Stimulated activated CD8-positive, alpha-beta memory T cell treated with anti-CD3 and anti-CD28 coated beads, Interleukin-7, amount 100 ng/mL, for 24 hours (primary cell): ENCODE results near the gene GRID1.

Experiments
- DNase-seq: peaks from one replicate; pipeline ENCODE4 v3.0.0-alpha.2; 2020; ENCODE audit warnings: low read depth

Gene GRID1

DNA sequence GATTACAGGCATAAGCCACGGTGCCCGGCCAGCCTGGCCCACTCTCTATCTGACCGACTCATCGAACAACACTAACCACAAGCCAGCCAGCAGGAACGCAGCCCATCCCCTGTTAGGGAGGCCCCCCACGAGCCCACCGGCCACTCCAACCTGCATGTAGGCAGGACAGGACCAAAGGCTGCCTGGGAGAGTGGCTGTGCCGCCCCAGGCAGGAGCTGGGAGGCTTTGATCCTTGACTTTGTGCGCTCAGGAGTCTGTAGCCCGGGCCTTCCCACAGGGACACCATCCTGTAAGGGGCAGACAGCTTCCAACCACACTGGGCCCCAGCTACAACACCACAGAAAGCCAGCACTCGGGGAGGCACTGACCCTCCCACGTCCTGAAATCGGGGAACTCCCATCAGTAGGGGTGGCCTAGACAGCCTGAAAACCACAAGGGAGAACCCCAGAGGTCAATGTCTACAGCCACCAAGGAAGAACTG is 29.4 kb downstream of the GRID1 start:
- no peak for DNase-seq

DNA sequence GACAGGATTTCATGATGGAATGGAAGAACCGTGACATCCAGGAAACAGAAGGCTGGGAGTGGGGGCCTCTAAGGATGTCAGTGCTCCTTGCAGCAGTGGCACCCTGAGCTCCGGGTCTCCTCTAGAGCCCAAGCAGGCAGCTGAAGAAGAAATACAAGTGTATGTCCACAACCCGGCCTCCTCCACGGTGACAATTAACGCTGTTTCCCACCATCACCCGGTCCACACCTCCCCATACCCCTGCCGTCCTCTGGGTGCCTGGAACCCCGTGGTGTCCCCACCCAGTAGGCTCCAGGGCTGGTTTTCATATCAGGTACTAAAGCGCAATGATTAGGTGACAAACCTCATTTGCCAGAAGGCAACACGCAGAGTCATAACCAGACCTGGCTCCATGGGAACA is 30.3 kb downstream of the GRID1 start:
- DNase-seq, result no peak

DNA sequence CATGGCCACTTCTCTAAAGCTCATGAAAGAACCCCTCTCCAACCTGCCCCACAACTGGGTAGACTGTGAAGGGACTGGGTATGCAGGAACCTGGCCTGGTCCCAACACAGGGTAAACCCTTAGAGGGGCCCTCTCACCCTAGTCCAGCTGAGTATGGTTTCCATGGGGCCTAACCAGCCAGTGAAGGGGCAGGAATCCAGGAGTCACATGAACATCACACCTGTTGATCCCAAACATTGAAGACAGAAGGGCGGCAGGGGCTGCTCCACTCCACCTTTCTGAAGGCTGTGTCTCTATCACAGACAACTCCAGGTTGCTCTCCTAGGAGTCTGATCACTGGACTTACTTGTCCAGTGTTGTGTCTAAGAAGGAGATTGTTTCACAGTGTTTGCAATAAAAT is 30.8 kb downstream of the GRID1 start:
- no peak for DNase-seq

DNA sequence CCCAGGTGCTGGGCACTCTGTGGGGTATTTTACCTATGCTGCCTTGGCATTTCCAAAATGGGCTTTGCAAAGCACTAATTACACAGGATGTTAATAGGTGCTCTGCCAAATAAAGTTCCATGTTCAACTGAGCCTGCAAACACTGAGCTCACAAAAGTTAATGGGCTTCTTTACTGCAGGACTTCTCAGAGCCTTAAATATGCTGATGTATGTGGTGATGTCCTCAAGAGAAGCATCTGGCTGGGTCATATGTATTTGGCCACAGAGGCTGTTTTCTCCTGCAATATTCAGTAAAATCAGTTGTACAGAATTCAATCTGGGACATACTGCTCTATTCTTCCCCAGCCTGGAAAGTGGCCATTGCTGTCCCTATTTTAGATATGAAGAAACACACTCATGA is 31.3 kb downstream of the GRID1 start:
- DNase-seq, result no peak

DNA sequence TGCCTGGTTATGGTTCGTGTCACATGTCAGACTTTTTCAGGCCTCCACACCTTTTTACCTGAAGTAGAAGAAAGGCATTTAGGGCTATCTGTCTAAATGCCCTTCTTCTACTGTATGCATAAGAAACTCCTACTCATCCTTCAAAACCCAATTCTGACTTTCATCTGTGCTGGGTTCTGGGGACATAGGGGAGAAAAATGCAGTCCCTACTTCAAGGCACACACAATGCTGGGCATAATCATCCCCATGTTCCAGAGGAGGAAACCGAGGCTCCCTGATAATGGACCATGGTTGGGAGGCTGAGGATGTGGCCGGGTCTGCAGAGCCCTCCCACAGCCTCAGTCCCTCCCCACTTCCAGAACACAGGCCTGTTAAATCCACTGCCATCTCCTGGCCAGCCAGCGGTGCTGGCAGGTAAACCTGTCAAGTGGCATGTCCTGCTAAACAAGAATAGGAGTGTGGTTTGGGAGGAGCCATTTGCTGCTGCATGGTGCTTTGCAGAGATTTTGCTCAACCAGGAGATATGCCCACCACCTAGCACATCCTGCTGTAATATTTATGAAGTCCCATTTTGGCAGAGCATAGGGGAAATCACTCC is 32.0 kb downstream of the GRID1 start:
- no peak for DNase-seq

DNA sequence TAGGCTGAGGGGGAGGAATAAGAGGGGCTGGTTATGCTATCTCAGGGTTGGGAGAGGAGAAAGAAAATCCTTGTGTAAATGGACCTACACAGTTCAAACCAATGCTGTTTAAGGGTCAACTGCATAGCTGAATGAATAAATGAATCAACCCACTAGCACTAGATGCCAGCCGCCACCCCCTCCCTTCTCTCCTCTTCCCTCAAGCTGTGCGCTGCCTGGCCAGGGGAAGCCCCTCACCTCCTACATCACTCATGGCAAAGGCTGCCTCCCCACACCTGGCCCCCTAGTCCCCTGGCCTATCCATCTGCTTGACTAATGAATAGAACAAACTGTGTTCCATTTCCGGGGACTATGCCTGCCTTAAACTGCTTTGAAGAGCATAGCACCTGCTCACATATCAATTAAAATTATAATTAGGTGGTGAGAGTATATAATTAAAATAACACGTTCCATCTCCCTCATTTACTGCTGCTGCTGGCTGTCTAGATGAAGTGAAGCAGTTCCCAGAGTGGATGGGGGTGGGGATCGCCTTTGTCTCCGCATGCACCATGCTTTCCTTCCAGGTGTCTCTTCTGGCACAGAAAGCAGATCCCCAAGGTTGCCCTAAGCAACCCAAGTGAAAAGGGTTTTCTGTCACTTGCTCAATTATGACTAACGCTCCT is 32.6 kb downstream of the GRID1 start:
- DNase-seq, result no peak

DNA sequence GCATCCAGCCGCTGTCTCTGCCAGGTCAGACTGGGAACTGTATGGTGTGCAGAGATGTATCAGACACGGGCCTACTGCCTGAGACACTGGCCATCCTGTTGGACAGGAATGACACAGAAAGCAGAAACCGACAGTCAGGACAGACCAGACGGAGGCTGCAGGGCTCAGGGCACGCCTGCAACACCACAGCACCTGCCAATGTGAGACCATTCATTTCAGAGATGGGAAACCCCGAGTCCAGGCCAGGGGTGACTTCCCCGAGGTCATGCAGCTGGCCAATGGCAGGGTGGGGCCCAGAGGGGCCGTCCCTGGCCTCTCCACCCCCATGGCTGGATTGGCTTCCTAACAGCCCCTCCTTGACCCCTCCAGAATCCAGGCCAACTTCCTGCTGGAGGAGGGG is 34.7 kb downstream of the GRID1 start:
- DNase-seq, result no peak

DNA sequence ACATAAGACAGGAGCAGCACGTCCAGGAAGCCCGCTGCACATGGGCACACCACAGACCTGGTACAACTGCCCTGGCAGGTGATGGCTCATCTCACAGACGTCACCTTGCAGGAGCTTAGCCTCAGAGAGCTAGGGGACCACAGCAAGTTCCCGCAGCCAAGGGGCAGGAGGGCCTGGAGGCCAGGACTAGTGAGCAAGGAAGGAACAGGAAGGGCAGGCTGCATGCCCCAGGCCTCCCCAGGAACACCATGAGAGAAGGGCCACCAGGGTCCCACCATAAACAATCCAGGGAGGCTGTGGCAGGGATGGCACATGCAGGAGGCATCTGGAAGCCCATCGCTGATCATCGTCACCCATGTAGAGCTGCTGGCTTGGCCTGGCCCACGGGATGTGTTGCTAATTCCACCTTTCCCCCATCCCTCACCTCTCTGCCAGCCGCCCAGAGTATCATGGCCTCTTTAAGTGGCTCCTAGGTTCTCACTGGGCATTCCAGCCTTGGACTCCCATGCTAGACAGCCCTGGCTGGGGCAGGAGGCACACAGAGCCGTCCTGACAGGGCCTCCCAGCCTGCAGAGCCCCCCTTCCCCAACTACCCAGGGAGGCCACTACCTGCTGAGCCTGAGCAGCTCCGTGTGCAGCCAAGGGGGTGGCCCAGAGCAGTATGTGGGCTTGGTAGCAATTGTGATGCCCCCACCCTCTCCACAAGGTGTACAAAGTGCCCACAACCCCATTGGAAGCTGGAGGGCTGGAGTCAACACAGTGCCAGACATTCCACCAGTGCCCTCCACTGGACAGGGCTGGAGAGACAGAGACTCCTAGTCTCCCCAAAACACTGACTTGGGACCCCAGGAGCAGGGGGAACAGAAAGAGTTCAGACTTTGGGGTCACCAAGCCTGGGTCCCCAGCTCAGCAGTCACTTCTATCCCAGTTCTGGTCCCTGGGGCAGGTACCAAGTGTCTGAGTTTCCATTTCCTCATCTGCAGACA is 35.5 kb downstream of the GRID1 start:
- DNase-seq, result no peak

DNA sequence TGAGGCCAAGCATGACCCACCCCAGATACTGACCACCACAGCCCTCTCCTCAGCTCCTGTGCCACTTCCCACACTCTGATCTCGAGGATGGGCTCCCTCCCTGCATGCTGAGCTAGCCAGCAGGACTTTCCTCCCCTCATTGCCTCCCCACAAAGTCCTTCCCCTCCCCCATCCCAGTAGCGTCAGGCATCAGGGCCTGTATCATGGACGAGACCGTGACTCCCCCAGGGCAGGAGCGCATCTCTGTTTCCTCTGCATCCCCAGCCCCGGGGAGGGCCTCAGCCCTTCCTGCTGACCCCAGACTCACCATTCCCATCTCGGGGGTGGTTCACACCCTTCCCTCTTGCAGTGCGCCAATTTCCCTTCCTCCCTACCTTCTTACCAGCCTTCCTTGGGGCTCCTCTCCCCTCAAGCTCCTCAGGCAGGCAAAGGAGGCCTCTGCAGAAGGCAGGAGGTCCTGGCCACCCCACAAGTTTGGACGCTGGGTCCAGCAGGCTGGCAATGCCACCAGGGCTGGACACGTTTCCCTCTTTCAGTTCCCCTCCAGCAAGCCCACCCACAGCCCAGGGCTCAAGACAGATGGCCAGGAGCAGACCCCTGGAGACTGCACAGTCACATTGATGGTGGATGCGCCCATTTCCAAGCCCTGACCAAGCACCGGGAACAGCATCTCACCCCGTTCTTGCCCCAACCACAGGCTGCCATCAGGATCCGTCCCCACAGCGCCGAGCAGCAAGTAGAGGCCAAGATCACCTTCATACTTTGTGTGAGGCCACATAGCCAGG is 36.5 kb downstream of the GRID1 start:
- no peak for DNase-seq

DNA sequence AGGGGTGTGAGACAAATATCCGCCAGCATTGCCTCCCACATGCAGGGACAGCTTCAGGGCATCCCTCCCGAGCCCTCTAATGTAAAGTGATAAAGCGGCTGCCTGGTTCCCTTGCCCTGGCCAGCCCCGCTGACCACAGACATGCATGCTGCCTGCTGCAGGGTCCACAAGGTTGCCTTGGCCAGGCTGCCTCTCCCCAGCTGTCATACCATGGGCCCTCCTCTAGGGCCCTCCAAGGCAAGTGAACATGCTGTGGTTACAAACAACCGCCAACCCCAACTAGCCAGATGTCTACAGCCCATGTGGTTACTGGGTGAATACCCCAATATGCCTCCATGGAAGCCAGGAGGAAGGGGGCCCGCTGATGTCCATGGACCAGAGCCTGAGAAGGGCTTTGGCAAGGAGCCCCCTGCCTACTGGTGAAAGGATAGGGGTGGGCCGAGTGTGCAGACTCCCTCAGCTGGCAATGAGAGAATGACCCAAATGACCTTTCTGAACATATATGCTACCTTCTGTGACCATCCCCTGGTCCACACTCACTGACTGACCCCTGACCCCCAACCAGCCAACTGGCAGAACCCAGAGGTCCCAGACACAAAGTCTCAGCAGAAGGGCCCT is 37.4 kb downstream of the GRID1 start:
- DNase-seq, result no peak

DNA sequence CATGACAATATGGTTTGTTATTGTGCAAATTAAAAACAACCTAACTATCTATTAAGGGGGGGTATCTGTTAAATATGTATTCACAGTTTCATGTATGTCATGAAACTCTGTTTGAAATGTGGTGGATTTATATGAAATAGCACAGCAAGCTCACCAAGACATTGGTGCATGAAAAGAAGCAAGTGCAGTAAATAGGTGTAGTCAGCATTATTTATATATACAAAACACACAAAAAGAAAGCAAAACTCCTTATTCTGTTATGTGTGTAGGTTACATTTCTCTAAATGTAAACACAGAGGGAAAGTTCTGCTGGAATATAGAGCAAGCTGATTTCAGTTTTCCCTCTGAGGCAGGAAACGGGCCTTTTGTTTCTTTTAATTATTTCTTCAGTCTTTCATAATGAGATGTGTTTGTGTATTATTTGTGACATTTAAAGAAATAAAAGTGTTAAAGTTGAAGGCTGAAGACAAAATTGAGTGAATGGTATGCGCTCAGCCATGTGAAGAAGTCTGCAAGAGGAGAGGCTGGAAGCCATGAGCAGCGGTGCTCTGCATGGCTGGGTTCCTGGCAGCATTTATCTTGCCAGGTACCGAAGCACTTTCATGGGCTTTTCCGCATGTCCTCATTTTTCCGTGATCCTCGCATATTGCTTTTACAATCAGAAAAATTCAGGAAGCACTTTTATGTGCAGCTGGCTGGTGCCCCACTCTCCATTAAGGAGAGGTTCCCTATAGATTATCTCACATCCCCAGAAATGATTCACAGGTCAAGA is 38.5 kb downstream of the GRID1 start:
- no peak for DNase-seq

DNA sequence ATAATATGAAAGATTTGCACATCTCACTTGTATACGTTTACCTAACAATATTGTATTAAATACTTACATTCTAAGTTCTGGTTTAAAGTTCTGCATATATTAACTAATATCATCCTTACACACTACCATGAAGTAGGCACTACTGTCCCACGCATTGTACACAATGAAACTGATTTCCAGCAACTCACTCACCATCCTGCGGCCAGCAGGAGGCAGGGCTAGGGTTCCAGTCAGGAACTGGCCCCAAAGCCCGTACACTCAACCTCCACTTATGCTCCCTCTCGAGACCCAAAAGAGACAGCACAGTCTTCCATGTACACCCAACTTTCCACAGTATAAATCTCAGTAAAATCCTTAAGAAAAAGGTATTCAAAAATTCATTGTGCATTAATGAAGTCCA is 41.4 kb downstream of the GRID1 start:
- no peak for DNase-seq

DNA sequence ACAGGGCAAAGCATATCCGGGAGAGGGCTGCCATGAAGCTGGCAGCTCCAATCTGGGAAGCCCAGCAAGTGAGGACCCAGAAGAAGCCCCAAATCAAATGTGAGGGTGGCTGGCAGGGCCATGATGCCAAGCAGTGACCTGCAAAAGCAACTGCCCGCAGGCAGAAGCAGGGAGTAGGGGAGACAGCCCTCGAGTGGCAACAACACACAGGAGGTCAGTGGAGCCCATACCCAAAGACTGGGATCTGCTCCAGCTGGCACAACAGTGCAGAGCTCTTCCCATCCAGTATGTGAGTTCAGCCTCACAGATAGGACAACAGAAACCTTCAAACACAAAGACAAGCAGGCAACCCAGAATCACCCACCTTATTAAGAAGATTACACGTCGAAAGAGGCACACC is 45.0 kb downstream of the GRID1 start:
- DNase-seq, result no peak

DNA sequence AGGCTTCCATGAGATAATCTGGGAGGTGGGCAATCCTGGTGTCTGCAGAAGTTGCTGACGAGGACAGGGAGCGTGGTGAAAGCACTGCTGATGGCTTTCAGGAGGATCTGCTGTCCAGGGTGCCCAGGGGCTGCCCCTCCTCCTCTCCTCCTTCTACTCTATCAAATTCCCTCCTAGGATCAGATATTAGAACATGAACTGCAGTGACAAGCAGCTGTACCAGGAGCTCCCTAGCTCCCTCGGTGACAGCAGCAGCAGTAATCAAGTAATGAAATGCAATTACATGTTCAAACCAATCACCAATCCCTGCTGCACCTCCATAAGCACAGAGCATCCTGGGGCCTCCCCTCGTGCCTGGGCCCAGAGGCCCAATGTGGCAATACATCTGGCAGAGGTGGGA is 46.9 kb downstream of the GRID1 start:
- no peak for DNase-seq

DNA sequence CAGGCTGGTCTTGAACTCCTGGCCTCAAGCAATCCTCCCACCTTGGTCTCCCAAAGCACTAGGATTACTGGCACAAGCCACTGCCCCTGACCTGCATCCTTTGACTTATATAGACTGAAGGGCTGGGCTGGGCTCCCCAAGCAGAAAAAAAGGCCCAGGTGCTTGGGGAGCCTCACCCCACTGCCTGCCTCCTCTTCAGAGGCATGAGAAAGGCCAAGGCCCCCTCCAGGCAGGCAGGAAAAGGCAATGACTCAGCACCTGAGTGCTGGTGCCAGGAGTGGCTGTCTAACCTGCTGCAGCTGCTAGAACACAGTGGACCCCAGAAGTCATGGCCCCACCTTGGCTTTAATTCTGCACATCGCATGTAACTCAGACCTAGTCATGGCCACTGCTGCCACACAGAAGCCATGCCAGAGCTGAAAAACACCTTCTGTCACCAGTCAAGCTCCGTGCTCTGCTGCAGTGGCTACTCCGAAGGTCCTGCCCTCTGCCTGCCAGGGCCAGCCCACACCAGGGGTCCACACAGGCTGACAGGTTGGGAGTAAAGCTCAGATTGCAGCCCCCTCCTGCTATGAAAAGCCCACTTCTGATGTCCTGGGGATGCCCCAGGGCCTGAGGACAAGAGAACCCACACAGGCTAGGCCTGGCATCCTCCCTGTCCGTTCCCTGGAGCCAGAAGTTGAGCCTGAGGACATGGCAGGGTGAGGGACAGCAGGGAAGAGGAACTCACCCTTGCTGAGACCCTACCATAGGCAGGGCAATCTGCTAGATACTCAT is 48.5 kb downstream of the GRID1 start:
- DNase-seq, result no peak

DNA sequence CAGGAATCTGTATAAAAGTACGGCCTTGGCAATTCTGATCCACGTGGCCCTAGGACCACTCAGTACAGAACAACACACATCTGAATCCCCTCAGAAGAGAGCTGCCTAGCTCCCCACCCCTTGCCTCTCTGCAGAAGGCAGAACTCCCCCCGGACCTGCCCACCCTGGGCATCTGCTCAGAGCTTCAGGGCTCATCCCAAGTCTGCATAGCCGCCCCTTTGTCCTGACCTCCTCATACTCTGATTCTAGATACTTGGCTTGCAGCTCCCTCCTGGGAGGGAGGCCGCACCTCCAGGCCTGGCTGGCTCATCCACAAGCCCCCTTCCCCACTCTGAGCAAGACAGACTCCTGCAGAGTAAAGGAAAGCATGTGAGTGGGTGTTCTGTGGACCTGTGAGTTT is 49.6 kb downstream of the GRID1 start:
- no peak for DNase-seq

DNA sequence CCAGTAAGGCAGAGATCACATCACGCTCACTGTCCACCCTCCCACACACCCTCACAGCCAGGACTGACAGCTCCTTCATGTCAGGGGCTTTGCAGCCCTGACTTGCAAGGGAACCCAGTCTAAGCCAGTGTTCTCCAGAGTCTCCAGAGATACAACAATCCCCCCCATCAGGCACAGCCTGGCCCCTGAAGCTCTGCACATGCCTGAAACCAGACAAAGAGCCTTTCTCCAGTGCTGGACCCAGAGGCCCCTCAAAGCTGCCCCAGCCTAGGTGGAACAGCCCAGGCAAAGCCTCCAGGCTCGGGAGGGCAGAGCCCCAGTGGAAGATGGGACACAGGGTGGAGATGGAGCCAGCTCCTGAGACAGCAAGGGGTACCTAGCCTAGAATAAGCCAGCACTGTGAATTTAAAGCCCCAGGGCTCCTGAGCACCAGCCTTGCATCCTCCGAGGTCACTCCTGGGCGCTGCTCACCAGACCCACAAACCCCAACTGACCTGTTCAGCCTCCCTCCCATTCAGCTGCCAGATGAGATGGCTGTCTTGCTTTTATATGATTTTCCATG is 50.2 kb downstream of the GRID1 start:
- DNase-seq, result no peak

DNA sequence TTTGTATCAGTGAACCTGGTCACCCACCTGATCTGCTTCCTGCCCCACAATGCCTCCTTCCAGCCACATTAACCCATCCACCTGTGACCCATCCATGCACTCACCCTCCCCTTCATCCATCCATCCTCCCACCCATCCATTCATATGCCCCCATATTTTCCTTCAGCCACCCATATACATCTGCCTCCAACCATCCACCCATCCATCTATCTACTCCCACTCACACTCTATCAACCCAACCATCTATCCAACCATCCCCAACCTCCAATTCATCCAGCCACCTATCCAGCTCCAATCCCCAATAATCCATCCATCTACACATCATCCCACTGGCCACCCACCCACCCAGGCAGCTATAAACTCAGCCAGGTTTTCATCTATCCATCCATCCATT is 51.0 kb downstream of the GRID1 start:
- DNase-seq, result no peak

DNA sequence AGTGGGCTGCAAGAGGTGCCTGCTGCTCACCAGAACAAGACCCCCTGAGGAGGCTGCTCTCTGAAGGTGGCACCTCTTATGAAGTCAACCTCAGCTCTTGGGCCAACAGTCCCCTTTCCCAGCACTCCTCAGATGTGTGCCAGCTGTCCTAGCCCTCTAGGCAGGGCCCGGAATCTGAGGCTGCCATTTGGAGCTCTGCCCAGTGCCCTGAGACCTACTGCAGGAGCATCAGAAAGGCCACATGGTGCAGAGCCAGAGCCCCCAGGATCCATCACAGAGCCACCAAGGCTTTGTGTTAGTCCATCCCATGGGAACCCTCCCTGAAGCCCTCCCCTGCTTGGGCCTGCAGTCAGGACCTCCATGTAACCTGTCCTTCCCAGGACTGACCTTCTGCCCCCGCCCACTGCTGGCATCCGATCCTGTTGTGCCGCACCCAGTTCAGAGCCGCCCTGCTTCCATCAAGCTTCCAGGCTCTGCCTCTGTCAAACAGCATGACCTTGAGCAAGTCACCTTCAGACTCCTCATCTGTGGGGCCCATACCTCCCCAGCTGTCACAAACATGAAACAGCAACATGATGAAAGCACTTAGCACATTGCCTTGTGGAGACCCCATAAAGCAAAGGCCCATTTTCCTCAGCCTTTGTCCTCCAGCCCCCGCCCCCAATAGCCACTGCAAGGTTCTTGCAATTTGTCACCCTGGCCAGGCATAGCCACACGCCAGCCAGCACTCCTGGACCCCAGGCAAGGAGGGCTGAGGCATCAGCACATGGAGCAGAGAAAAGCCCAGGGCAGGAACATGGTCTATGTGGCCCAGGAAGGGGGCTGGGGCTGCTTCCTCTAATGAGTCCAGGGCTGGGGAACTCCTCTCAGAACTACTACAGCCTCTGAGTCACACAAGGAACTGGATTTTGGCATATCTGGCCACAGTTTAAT is 51.7 kb downstream of the GRID1 start:
- DNase-seq, result no peak
